SK-N-SH treated with all-trans-retinoic acid at 6 μM for 48 hours (cell line): Measurements from ENCODE around the gene C15orf40.

Experiments
- SNAI2 ChIP-seq: fragments of 250-450 bp; sonication (Bioruptor Pico); IDR thresholded peaks from 2 replicates; pipeline ENCODE4 v1.5.0; 2020; ENCODE audit warnings: mild to moderate bottlenecking, moderate library complexity
- ZFP3 ChIP-seq: fragments of 250-450 bp; sonication (Bioruptor Pico); IDR thresholded peaks from 2 replicates; pipeline ENCODE4 v1.5.0; 2020; ENCODE audit warnings: mild to moderate bottlenecking, moderate library complexity

- TF ChIP-seq ZFP3 (CRISPR knock-in tag) (no peak), SNAI2 (CRISPR knock-in tag) (no peak)
These were observed 32.7 kb upstream of the C15orf40 start for GRCh38 chr15:83044156-83044555.
